Fibroblast of skin of abdomen (primary cell): ENCODE measurements around the gene BANP.
"Not testable (repeated sequence)": the region's sequence is repeated elsewhere in the genome, so short reads cannot be mapped to it uniquely, and the experiment has no call there.

Experiments
- DNase-seq: peaks from one replicate; pipeline ENCODE4 v3.0.0-alpha.2; 2013

BANP gene

DNA sequence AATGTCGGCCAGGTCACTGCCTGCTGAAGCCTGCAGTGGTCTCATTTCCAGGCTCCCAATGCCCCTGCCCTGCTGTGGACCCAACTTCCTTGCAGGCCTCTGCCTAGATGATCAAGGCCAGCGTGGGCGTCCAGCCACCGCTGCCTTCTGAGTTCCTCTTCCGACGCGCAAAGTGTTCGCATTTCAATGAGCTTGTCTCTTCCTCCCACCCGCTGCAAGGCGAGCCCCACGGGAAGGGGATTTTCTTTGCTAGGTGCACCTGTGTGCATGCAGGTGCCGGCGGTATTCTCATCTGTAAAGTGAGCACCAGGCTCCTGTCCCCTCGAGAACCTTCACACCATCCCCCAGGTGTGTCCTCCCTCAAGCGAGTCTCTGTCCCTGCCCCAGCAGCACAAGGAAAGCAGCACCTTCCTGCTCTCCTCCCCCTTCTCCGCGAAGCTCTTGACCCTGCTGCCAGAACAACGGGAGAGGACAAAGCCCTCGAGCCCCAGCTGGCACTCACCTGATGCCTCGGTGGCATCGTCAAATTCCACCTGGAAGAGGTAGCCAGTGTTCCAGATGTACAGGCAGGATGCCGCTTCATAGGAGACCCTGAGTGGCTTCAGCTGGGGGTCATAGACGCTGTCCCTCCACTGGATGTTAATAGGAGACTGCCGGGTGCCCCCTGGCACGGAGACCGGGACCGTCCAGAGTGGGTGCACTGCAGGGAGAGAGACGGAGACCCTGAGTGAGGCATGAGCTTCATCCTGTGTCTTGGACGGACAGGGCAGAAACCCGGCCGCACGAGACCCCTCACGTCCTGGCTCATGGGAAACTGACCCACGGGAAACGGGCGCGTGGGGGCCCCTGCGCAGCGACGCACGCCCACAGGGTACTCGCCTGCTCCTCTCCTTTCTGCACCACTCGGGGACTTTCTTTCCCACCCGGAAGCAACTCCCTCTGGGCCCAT is 24.7 kb upstream of the BANP start:
- DNase-seq, result no peak

DNA sequence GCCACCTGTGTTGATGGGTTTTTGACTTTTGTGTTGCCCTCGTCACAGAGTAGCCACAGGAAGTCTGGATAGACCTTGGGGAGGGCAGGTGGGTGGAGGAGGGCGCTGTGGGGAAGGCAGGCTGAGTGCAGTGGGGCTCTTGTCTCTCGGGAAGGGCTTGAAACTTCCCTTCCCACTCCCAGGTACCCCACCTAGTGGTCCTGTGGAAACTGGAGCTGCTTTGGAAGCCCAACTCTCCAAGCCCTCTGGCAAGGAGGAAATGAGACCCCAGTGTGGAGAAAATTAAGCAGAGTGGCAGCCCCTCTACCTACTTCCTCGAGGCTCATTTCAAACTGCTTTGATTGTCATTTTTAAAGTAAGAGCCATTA is 24.1 kb upstream of the BANP start:
- no peak for DNase-seq

DNA sequence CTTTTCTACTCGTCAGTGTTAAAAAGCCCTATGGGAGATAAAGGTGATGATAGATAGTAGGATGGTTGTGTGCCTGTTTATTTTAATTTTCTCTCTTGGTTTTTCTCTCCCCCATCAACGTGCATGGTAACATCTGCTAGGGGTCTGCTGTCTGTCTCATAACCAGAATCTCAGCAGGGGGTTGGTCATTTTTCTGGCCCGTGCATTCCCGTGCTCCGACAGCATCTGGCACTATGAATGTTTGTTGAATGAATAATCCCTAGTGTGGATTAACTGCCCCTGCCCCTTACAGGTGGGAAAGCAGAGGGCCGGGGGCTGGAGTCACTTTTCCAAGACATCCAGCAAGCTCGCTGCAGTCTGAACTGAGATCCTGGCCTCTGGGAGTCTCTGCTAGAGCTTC is 21.2 kb upstream of the BANP start:
- DNase-seq, result peak; percentile 62

DNA sequence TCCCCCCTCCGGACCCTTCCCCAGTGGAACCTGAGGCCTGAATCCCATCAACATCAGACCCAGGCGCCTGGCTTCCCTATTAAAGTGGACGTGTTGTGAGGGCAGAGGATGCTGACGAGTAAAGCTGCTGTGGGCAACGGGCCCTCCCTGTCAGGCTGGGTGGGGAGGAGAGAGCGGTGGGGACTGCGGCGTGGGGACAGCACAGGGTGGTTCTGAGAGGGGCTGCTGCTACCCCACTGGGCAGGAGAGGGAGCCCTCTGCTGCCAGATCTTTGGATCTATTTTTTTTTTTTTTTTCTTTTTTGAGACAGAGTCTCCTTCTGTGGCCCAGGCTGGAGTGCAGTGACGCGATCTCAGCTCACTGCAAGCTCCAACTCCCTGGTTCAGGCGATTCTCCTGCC is 20.8 kb upstream of the BANP start:
- DNase-seq, result no peak

DNA sequence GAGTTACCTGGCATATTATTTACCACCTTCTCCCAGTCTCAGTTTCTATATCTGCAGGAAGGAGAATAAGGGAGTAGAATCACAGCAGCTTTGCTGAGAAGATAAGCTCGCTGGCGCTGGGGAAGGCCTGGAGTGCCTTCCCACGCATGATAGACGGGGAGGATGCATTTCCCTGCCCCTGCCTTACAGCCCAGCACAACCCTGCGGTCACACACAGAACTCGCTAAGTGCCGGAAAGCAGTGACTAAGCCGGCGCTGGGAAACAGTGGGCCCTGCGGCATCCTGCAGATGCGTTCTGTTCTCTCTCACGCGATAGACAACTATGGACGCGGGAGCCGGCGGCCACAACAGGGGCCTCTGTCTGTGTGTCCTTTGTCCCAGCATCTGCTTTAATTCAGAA is 19.7 kb upstream of the BANP start:
- DNase-seq, result peak; percentile 38

DNA sequence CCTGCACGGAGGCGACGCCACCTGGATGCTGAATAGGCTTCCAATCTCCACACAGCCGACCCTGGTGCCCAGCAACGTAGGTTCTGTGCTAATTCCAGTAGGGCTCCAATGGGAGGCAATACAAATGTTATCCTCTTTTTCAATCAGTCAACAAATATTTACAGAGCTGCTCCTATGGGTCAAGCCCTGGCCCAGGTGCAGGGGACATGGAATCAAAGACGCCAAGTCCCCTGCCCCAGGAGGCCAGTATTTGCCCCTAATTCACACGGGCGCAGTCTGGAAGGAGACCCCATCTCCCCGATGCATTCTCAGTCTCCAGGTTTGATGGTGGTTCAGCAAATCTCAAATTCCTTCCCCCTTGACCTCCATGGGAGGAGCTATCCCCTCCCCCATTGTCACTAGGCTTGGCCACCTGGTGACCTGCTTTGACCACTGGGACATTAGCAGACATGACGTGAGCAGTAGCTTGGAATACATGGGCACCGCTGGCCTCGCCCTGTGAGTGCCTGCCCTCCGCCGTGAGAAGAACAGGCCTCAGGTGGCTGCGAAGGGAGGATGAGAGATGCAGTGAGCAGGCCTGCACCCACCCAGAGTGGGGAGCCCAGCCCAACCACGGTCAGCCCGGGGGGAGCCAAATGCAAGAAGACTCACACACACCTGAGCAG is 18.6 kb upstream of the BANP start:
- not testable (repeated sequence) for DNase-seq

DNA sequence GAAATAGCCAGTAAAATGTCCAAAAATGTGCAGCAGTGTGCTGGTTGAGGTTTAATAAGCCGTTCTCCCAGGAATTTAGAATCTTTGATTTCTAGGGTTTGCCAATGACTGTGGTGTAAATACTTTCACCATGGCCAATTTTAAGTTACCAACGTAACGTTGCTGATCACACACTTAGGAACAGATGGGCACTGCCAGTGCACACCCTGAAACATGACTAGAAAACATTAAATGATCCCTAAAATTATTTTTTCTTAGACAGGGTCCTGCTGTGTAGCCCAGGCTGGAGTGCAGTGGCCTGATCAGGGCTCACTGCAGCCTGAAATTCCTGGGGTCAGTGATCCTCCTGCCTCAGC is 18.1 kb upstream of the BANP start:
- no peak for DNase-seq

DNA sequence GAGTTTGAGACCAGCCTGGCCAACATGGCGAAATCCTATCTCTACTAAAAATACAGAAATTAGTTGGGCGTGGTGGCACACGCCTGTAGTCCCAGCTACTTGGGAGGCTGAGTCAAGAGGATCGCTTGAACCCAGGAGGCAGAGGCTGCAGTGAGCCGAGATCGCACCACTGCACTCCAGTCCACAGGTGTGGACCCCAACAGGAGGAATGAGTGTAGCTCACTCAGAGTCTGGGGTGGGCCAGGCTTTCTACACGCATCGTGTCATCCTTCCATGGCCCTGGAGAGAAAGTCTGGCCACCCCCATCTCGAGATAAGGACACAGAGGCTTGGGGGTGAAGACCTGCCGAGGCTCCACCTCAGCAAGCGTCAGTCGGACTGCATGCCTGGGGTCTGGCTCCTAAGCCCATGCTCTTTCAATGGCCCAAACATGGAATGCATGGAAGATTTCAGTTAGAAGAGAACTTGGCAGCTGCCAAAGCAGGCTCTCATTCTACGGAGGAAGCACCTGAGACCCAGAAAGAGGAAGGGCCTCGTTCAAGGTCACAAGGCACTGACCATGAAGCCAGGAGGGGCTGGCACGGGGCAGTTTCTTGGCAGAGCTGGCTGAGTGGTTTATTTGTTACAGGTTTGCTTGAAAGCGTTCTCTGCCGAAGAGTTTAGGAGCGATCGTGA is 16.3 kb upstream of the BANP start:
- not testable (repeated sequence) for DNase-seq

DNA sequence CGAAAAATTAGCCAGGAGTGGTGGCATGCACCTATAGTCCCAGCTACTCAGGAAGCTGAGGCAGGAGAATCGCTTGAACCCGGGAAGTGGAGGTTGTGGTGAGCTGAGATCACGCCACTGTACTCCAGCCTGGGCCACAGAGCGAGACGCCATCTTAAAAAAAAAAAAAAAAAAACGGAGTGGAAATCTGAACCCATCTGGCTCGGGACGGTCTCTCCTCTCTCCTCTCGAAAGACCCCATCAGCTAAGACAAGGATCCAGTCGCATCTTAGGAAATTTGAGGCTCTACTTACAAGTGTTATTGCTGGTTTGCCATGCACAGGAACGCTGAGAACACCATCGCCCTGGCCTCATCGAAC is 15.2 kb upstream of the BANP start:
- not testable (repeated sequence) for DNase-seq

DNA sequence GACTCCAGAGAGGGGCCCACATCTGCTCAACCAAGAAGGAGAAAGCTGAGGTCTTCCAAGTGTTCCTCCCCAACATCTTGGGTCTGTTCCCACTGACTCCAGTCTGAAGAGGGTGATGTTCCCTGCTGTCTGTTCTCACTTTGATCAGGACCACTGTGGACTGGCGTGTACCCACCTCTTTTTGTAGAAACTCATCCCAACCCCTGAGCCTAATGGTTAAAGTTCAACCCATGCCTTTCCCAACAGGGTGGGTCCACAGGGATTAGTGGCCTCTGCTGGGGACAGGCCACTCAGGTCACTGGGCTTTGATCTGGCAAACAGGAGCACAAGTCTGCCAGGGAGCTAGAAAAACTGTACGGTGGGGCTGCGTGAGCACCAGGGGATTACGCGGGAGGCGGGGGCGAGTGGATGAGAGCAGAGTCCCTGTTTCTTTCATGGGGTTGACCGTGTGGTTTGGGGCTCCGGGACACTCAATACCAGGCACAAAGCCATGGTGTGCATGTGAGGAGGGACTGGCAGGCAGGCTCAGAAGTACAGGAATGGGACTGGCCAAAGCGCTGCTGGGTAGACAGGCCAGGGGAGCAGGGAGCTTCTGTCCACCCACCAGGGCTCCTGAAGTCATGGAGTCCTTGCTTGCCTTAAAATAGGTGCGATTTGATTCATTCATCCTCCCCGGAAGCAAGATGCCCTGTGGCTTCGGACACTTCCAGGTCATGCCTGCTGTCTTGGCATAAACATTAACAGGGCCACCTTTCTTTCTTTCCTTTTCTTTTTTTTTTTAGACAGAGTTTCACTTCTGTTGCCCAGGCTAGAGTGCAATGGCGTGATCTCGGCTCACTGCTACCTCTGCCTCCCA is 14.6 kb upstream of the BANP start, which contains the start of gene CA5A:
Gene CA5A, minus strand, starts transcription at position 155 of the 856 bp plus-strand sequence. Its CDS starts 79 bp downstream, at position 76.
- DNase-seq, result no peak

DNA sequence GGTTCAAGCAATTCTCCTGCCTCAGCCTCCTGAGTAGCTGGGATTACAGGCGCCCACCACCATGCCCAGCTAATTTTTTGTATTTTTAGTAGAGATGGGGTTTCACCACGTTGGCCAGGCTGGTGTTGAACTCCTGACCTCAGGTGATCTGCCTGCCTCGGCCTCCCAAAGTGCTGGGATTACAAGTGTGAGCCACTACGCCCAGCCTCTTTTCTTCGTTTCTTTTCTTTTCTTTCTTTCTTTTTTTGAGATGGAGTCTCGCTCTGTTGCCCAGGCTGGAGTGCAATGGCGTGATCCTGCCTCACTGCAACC is 14.0 kb upstream of the BANP start:
- DNase-seq, result not testable (repeated sequence)

DNA sequence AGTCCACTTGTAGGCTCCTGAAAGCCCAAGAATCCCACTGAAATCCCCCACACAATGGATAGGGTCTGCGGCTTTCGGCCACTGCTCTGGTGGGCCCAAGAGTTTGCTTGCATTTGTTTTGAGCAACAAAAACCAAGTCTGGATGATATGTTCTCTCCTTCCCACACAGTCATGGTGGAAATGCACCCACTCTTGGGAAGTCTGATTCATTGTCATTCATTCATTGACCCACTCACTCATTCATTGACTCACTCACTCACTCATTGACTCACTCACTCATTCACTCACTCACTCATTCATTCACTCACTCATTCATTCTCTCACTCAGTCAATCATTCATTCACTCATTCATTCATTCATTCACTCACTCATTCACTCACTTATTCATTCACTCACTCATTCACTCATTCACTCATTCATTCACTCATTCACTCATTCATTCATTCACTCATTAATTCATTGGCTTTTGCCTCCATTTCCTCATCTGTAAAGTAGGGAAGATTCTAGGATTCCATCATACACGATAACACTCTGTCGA is 12.8 kb upstream of the BANP start:
- DNase-seq, result no peak

DNA sequence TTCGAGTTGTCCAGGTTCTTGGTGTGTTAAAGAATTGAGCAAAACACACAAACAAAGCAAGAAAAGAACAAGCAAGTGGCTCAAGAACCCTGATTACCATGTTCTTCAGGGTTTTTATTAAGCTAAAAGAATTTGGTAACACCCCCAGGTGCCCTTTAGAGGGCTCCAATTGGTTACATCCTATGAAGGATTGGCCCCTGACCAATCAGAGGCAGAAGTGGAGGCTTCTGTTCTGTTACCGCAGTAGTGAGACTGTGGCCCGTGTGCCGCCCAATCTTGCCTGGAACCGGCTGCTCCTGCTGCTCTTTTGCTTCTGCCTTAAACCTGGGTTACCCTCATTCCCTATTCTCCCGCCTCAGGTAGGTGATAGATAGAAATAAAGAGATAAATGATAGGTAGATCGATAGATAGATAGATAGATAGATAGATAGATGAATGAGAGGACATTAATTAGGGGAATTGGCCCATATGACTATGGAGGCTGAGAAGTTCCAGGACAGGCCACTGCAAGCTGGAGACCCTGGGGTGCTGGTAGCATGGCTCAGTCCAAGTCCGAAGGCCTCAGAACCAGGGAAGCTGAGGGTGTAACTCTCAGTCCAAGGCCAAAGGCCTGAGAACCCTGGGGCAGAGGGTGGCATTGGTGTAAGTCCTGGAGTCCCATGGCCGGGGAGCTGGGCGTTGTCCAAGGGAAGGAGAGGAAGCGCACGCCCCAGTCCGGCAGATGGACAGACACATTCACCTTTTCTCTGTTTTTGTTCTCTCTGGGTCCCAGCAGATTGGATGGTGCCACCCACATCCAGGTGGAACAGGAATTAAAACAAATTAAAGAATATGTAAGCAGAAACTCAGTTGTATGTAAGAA is 11.4 kb upstream of the BANP start:
- no peak for DNase-seq

DNA sequence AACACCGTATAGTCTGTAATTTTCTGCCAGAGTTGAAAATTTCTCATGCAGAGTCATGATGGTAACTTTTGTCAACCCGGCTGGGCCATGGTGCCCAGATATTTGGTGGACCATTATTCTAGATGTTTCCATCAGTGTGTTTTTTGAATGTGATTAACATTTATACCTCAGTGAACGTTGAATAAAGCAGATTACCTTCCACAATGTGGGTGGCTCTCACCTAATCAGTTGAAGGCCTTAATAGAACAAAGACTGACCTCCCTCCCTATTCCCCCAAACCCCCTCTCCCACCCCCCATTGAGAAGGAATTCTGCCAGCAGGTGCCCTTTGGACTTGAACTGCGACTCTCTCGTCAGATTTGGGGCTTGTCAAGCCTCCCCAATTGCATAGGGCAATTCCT is 8.6 kb upstream of the BANP start:
- DNase-seq, result no peak

DNA sequence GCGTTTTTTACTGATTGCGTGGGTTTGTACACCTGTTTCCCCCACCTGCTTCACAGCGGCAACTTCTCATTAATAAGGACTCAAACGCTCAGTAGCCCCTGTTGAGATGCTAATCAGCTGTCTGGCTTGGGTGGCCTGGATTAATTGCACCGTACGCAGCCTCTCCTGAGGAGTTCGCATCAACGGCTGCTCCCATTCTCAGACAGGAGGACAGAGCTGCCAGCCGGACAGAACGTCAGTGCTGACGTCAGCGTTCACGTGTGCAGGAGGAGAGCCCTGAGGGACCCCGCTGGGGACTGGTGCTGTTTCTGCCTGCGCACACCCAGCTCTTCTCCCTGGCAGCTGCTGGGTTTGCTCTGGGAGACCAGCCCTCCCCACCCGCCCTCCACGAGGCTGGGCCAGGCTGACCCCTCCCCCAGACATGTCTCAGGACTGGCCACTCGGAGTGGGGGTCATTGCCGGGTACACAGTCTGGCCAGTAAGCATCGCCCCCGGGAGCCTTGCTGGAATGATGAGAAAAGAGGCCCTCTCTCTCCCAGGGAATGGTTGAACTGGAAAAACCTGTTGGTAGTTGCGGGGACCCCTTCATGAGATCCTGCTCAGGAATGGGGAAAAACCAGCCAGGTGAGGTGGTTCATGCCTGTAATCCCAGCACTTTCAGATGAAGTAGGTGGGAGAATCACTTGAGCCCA is 5.7 kb upstream of the BANP start:
- peak; percentile 54 for DNase-seq

DNA sequence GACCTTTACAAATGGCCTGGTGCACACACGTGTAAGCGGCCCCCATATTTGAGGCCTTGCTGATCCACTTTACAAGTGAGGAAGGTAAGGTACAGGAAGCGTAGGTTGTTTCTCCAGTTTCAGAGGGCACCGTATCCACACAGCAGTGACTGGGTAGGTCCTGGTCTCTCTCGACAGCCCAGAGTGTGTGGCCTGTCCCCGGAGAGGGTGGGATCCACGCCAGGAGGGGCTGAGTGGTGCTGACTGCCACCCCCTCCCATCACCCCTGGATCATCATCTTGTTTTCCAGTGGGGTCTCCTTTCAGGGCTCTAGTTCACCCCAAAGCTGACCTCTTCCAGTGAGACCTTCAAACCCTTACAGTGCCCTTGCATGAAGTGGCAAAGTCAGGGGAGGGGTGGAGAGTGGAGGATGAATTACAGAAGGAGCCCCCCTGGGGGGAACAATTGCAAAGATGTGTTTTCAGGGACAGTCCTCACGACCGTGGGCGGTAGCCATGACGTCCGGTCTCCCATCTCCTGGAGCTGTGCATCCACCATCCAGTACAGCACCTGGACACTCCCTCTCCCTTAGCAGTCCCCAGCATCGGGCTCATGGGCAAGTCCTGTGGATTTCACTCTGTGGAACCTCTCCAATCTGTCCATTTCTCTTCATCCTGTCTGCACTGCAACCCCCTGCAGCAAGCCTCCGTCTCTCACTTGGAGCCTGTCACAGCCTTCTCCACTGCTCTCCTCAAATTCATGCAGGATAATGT is 4.5 kb upstream of the BANP start:
- DNase-seq, result no peak

DNA sequence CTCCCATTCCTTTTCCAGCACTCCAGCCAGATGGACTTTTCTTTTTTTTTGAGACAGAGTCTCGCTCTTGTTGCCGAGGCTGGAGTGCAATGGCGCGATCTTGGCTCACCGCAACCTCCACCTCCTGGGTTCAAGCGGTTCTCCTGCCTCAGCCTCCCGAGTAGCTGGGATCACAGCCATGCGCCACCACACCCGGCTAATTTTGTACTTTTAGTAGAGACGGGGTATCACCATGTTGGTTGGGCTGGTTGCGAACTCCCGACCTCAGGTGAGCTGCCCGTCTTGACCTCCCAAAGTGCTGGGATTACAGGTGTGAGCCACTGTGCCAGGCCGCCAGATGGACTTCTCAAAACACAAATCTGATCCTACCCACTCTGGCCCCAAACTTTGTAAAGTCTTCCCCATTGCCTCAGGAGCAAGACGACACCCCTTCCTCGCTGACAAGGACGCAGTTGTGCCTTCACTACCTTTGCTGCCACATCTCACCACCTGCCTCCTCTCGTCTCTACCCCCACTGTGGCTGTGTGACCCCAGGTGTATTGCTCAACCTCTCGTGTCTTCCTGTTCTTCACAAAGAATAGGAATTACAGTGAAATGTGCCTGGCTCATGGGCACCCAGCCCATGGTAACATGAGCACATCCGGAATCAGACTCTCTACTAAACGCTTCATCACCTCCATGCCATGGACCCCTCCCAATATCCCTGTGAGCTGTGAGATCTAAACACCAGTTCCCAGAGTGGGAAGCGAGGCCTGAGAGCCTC is 3.7 kb upstream of the BANP start:
- no peak for DNase-seq

DNA sequence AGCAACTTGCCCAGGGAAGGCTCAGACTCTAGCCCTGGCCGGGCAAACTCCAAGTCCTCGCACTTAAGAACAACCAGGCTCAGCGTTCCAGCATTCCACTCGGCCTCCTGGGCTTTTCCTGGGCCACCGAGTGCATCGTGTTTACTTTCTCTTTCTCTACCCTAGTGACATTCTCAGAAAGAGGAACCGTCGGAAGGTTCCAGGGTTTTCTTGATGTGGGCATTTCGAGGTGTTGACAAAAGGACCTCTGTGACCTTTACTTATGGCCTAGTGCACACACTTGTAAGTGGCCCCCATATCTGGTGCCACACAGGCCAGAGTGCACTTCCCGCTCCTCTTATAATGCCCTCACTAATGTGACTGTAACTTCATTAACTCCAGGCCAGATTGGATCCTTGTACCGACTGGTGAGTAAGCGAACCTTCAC is 3.1 kb upstream of the BANP start:
- DNase-seq, result no peak

DNA sequence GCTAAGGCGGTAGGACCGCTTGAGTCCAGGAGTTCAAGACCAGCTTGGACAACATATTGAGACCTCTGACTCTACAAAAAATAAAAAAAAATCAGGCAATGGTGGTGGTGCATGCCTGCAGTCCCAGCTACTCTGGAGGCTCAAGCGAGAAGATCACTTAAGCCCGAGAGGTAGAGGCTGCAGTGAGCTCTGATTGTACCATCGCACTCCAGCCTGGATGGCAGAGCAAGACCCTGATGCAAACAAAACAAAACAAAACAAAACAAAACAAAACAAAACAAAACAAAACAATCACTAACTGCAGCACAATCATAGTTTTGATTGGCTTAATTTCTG is 2.5 kb upstream of the BANP start:
- DNase-seq, result no peak
